HepG2 (cell line): ENCODE results near the gene PDIA6. TPM values are rescaled to one million over a fixed set of nuclear protein-coding genes. Genes with fewer than 3 reads are reported as not detected.

Source experiments
- CBX5 ChIP-seq: sonication (generic); formaldehyde crosslinking; IDR thresholded peaks from 2 replicates; pipeline ENCODE4 v1.4.0; 2020; ENCODE audit warnings: missing genetic modification reagents, borderline replicate concordance
- HOXA3 ChIP-seq: sonication (generic); formaldehyde crosslinking; IDR thresholded peaks from 2 replicates; pipeline ENCODE4 v1.5.0; 2020; ENCODE audit warnings: missing genetic modification reagents
- MAZ ChIP-seq, 2 experiments: sonication (generic) in 1 of 2; formaldehyde crosslinking in 1 of 2; IDR thresholded peaks; 2 replicates each; pipeline versions ENCODE4 v1.5.0 to v1.6.1; 2012 to 2020; ENCODE audit warnings: low read depth in 2 of 2, mild to moderate bottlenecking in 2 of 2, borderline replicate concordance in 1 of 2, improper control_type of control experiment in 1 of 2, low read length in 1 of 2, missing genetic modification reagents in 1 of 2, moderate library complexity in 1 of 2
- MTF2 ChIP-seq: sonication (generic); formaldehyde crosslinking; IDR thresholded peaks from 2 replicates; pipeline ENCODE4 v1.5.0; 2020; ENCODE audit warnings: missing genetic modification reagents, borderline replicate concordance
- NFE2L1 ChIP-seq: sonication (generic); formaldehyde crosslinking; IDR thresholded peaks from 2 replicates; pipeline ENCODE4 v1.4.0; 2020; ENCODE audit warnings: missing genetic modification reagents, mild to moderate bottlenecking, borderline replicate concordance
- NONO ChIP-seq, 2 experiments: fragments of 450-650 bp in 1 of 2; sonication (generic) in 1 of 2; formaldehyde crosslinking in 1 of 2; IDR thresholded peaks in 1 of 2; conservative IDR thresholded peaks in 1 of 2; 2 replicates each; pipeline versions ENCODE4 v1.6.1 to v1.8.0; 2017 to 2022; ENCODE audit warnings: mild to moderate bottlenecking in 1 of 2, missing genetic modification reagents in 1 of 2, moderate library complexity in 1 of 2
- SRY ChIP-seq: sonication (generic); formaldehyde crosslinking; IDR thresholded peaks from 2 replicates; pipeline ENCODE4 v1.8.0; 2022; ENCODE audit warnings: mild to moderate bottlenecking, missing genetic modification reagents
- TEAD3 ChIP-seq: optimal IDR thresholded peaks from 2 replicates; pipeline ENCODE3; 2016; ENCODE audit warnings: borderline replicate concordance
- ZMYM2 ChIP-seq: sonication (generic); formaldehyde crosslinking; IDR thresholded peaks from 2 replicates; pipeline ENCODE4 v1.8.0; 2022; ENCODE audit warnings: mild to moderate bottlenecking, missing genetic modification reagents
- ZNF260 ChIP-seq: sonication (generic); formaldehyde crosslinking; IDR thresholded peaks from 2 replicates; pipeline ENCODE4 v1.4.0; 2020; ENCODE audit warnings: missing genetic modification reagents, low read depth, mild to moderate bottlenecking, borderline replicate concordance
- ZNF556 ChIP-seq: sonication (generic); formaldehyde crosslinking; IDR thresholded peaks from 2 replicates; pipeline ENCODE4 v1.4.0; 2020; ENCODE audit warnings: mild to moderate bottlenecking, missing genetic modification reagents, borderline replicate concordance
- ZSCAN21 ChIP-seq: sonication (generic); formaldehyde crosslinking; IDR thresholded peaks from 2 replicates; pipeline ENCODE4 v1.8.0; 2022; ENCODE audit warnings: mild to moderate bottlenecking, missing genetic modification reagents, moderate library complexity, borderline replicate concordance
- polyA plus RNA-seq, 8 experiments: library from polyadenylated mRNA; depleted of rRNA in 3 of 8; stranded (reverse) in 7 of 8; unstranded in 1 of 8; fragments of >200 nt; fragmentation: Illumina TruSeq in 4 of 8; extraction: Trizol in 4 of 8; gene quantifications; 2 replicates each; pipeline versions ENCODE4 v1.2.1 to v1.2.3, GENCODE V29; 2011 to 2016; ENCODE audit warnings: low read depth in 4 of 8, missing spikeins in 1 of 8, mixed read lengths in 1 of 8; ENCODE audit not compliant: insufficient read depth in 1 of 8
- total RNA-seq, 5 experiments: library from RNA; depleted of rRNA; stranded (reverse); fragments of >200 nt; fragmentation: Illumina TruSeq; extraction: Trizol; gene quantifications; 2 replicates each; pipeline ENCODE4 v1.2.3, GENCODE V29; 2016; ENCODE audit warnings: low read depth in 1 of 5
- TF ChIP-seq, protein P1 (sequence below): sonication (generic); formaldehyde crosslinking; IDR thresholded peaks from 2 replicates; pipeline ENCODE4 v1.4.0; 2020; ENCODE audit warnings: missing genetic modification reagents
- TF ChIP-seq, protein P2 (sequence below): sonication (generic); formaldehyde crosslinking; IDR thresholded peaks from 2 replicates; pipeline ENCODE4 v1.4.0; 2020; ENCODE audit warnings: missing genetic modification reagents, low read depth, mild to moderate bottlenecking, borderline replicate concordance

Gene PDIA6
- total and polyA plus RNA-seq, 2 of the 13 experiments (the other 11 are each of a cell fraction or from before 2014, with no cell fraction given) = 586 to 642 TPM

DNA sequence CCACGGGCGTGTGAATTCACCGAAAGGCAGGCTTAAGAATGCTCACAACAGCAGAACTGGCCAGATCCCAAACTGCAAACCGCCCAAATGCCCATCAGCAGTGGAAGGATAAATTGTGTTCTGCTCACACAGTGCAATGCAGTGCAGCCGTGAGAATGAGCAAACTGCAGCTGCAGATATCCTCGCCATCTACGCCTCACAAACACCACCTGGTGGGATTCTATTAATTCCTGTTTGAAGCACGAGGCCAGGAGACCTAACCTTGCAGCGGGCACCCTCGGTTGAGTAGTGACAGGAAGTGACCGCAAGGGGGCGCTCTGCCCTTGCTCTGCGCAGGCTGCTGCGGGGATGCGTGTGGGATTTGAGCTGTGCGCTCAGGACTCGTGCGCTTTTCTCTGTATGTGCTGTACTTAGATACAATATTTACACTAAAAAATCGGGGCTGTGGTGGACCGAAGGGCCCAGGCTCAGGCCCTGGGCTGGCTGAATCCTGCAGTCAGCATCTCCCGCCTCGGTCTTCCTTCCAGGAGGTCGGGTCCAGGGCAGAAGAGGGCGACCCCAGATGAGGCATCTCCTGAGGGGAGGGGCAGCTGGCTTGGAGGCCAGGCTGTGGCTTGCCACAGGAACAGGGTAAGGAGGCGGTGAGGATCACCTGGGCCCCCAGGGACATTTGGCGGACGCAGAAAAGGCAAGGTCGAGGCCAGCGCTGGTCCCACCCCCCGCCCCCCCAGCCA lies 19.8 kb upstream of the PDIA6 start (continued):
- TF ChIP-seq, protein P1, sequence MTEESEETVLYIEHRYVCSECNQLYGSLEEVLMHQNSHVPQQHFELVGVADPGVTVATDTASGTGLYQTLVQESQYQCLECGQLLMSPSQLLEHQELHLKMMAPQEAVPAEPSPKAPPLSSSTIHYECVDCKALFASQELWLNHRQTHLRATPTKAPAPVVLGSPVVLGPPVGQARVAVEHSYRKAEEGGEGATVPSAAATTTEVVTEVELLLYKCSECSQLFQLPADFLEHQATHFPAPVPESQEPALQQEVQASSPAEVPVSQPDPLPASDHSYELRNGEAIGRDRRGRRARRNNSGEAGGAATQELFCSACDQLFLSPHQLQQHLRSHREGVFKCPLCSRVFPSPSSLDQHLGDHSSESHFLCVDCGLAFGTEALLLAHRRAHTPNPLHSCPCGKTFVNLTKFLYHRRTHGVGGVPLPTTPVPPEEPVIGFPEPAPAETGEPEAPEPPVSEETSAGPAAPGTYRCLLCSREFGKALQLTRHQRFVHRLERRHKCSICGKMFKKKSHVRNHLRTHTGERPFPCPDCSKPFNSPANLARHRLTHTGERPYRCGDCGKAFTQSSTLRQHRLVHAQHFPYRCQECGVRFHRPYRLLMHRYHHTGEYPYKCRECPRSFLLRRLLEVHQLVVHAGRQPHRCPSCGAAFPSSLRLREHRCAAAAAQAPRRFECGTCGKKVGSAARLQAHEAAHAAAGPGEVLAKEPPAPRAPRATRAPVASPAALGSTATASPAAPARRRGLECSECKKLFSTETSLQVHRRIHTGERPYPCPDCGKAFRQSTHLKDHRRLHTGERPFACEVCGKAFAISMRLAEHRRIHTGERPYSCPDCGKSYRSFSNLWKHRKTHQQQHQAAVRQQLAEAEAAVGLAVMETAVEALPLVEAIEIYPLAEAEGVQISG = peak; percentile 56; the same call in 1 of the 2 replicates
- no peak for TF ChIP-seq NONO (IDR thresholded peaks at IDR 0.05)
- peak; percentile 68 for TF ChIP-seq NONO (CRISPR knock-in tag; conservative IDR thresholded peaks at IDR 0.05)
- no peak for TF ChIP-seq ZNF260 (CRISPR knock-in tag)
- peak; percentile 36 for TF ChIP-seq TEAD3 (CRISPR knock-in tag)
- TF ChIP-seq, protein P2, sequence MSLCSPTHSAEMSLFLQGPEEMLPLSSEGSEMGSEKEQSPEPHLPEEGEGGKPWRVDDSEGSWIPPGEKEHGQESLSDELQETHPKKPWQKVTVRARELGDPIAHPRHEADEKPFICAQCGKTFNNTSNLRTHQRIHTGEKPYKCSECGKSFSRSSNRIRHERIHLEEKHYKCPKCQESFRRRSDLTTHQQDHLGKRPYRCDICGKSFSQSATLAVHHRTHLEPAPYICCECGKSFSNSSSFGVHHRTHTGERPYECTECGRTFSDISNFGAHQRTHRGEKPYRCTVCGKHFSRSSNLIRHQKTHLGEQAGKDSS = peak; percentile 70; the same call in 1 of the 2 replicates
- TF ChIP-seq MTF2 (CRISPR knock-in tag) = peak; percentile 91; the same call in 1 of the 2 replicates
- peak; percentile 62; the same call in 1 of the 2 replicates for TF ChIP-seq ZNF556 (CRISPR knock-in tag)
- no peak for TF ChIP-seq ZMYM2 (CRISPR knock-in tag)
- TF ChIP-seq NFE2L1 (CRISPR knock-in tag) = no peak
- TF ChIP-seq MAZ (IDR thresholded peaks at IDR 0.05; ENCODE audit: borderline replicate concordance, low read depth, low read length) = peak; percentile 34; the same call in 1 of the 2 replicates
- no peak for TF ChIP-seq MAZ (CRISPR knock-in tag; IDR thresholded peaks at IDR 0.05; ENCODE audit: low read depth)
- peak; percentile 39; the same call in 1 of the 2 replicates for TF ChIP-seq ZSCAN21 (CRISPR knock-in tag)
- 0 out of 2 replicates have a peak, but pooled peaks have one; percentile 43 for TF ChIP-seq HOXA3 (CRISPR knock-in tag)
- TF ChIP-seq SRY (CRISPR knock-in tag) = no peak
- peak; percentile 68; the same call in 1 of the 2 replicates for TF ChIP-seq CBX5 (CRISPR knock-in tag)
